Lower lobe of right lung (tissue), 2 donors: Measurements from ENCODE around the gene NTN4. TPM values are rescaled to one million over a fixed set of nuclear protein-coding genes. Genes with fewer than 3 reads are reported as not detected.
A peak's percentile ranks its signal among the peaks of the same experiment; 100 is the strongest.

Experiments
- ATAC-seq, 2 donors: fragments of 200-7000 bp; cut with Tn5 transposase; one replicate each; pipeline ENCODE4 v1.9.1; 2020 to 2022; ENCODE audit warnings: mild to moderate bottlenecking in 2 of 2, moderate library complexity in 2 of 2
- DNase-seq: peaks from one replicate; pipeline ENCODE4 v3.0.0-alpha.2; 2020
- H3K27ac ChIP-seq: fragments of 200-600 bp; one replicate; pipeline ENCODE4 v1.8.0; 2022
- H3K27me3 ChIP-seq: fragments of 200-600 bp; one replicate; pipeline ENCODE4 v1.8.0; 2022; ENCODE audit warnings: low read depth
- H3K36me3 ChIP-seq: fragments of 200-600 bp; one replicate; pipeline ENCODE4 v1.8.0; 2022; ENCODE audit warnings: mild to moderate bottlenecking
- H3K4me1 ChIP-seq: fragments of 200-600 bp; one replicate; pipeline ENCODE4 v1.8.0; 2022
- H3K4me3 ChIP-seq: fragments of 200-600 bp; one replicate; pipeline ENCODE4 v1.8.0; 2022; ENCODE audit warnings: mild to moderate bottlenecking
- H3K9me3 ChIP-seq: fragments of 200-600 bp; one replicate; pipeline ENCODE4 v1.8.0; 2022
- CTCF ChIP-seq: fragments of 200-600 bp; IDR thresholded peaks from one replicate; pipeline ENCODE4 v1.8.0; 2022; ENCODE audit warnings: antibody characterized with exemption, mild to moderate bottlenecking
- intact Hi-C: fragments of 100-400 bp; cut with DNase I; formaldehyde crosslinking; loops from one replicate; pipeline ENCODE4 v1.11.0; 2022
- total RNA-seq: library from RNA; stranded (reverse); fragmentation: NEBNext Ultra II Directional; extraction: Animal tissue kit (Norgen Biotek cat#: 25700); gene quantifications from one replicate; pipeline ENCODE4 v1.2.1, GENCODE V29; 2021
- donor health status: DM: no; HTN: yes; CAD: no; lungs with severe emphysema.

The NTN4 gene
- total RNA-seq, 1 donor from 2014 or later, result 140 TPM

GRCh38 chr12:95774311-95775045, 16.1 kb downstream of the NTN4 start:
- Histone ChIP-seq H3K4me1 (no peaks in the 10 kb centered on the region), H3K4me3 (no peak overlapping the region), H3K36me3 (peaks cover 9% of the 10 kb centered on the region), H3K27ac (no peak overlapping the region), H3K27me3 (no peaks in the 10 kb centered on the region), H3K9me3 (no peaks in the 10 kb centered on the region)
- intact Hi-C loops, result no loop called here
- ATAC-seq (no peak), DNase-seq (no peak)
- no peak for TF ChIP-seq CTCF

GRCh38 chr12:95773320-95773719, 17.2 kb downstream of the NTN4 start:
- H3K9me3 ChIP-seq, result no peaks in the 10 kb centered on the region
- H3K36me3 ChIP-seq, result peaks cover 9% of the 10 kb centered on the region
- H3K27ac ChIP-seq, result no peak overlapping the region
- no peaks in the 10 kb centered on the region for H3K27me3 ChIP-seq
- no peak overlapping the region for H3K4me3 ChIP-seq
- no peak for TF ChIP-seq CTCF
- DNase-seq (no peak), ATAC-seq (no peak)
- no peaks in the 10 kb centered on the region for H3K4me1 ChIP-seq
- intact Hi-C loops, result no loop called here

GRCh38 chr12:95767703-95768102, 22.9 kb downstream of the NTN4 start:
- no peak for TF ChIP-seq CTCF
- ATAC-seq, result no peak
- intact Hi-C loops, result no loop called here

GRCh38 chr12:95766356-95767019, 24.1 kb downstream of the NTN4 start:
- H3K4me3 ChIP-seq, result no peak overlapping the region
- ATAC-seq (no peak), DNase-seq (no peak)
- no peaks in the 10 kb centered on the region for H3K9me3 ChIP-seq
- H3K27me3 ChIP-seq, result no peaks in the 10 kb centered on the region
- no peaks in the 10 kb centered on the region for H3K36me3 ChIP-seq
- TF ChIP-seq CTCF, result no peak
- H3K27ac ChIP-seq, result no peak overlapping the region
- intact Hi-C loops, result no loop called here
- peaks cover 10% of the 10 kb centered on the region for H3K4me1 ChIP-seq

More at GRCh38 chr12:95767703-95768102, 22.9 kb downstream of the NTN4 start:
- H3K4me1 ChIP-seq, result peaks cover 10% of the 10 kb centered on the region
- H3K9me3 ChIP-seq, result no peaks in the 10 kb centered on the region
- DNase-seq, result no peak
- H3K27me3 ChIP-seq, result no peaks in the 10 kb centered on the region
- no peak overlapping the region for H3K27ac ChIP-seq
- H3K36me3 ChIP-seq, result no peaks in the 10 kb centered on the region
- no peak overlapping the region for H3K4me3 ChIP-seq

- H3K4me3 ChIP-seq, result no peak overlapping the region
- no peak for TF ChIP-seq CTCF
- ATAC-seq, result peak; percentile 54 to 70
- no peaks in the 10 kb centered on the region for H3K9me3 ChIP-seq
- no peaks in the 10 kb centered on the region for H3K27me3 ChIP-seq
- DNase-seq, result no peak
- H3K36me3 ChIP-seq, result no peaks in the 10 kb centered on the region
- intact Hi-C loops, result no loop called here
- H3K27ac ChIP-seq, result no peak overlapping the region
- H3K4me1 ChIP-seq, result peaks cover 10% of the 10 kb centered on the region
Observed at GRCh38 chr12:95764848-95765247, 25.7 kb downstream of the NTN4 start.
